Measurements from ENCODE around the gene SUSD4. TPM values are rescaled to one million over a fixed set of nuclear protein-coding genes. Genes with fewer than 3 reads are reported as not detected.
A peak's percentile ranks its signal among the peaks of the same experiment; 100 is the strongest.

Gene SUSD4
- total RNA-seq, 1 donor from 2014 or later, result 2.0 TPM

GRCh38 chr1:223189903-223190724, 173.9 kb downstream of the SUSD4 start:
- DNase-seq (ENCODE audit: low read depth), result peak; percentile 90

- no peak for DNase-seq (ENCODE audit: low read depth)
These were observed 174.5 kb downstream of the SUSD4 start for GRCh38 chr1:223189525-223189902.

GRCh38 chr1:223188618-223189356, 175.2 kb downstream of the SUSD4 start:
- DNase-seq (ENCODE audit: low read depth), result no peak

- no peak for DNase-seq (ENCODE audit: low read depth)
These were observed 177.2 kb downstream of the SUSD4 start for GRCh38 chr1:223186800-223187199.

- no peak for DNase-seq (ENCODE audit: low read depth)
These were observed 180.6 kb downstream of the SUSD4 start for GRCh38 chr1:223183268-223183862.

GRCh38 chr1:223180731-223181321, 183.2 kb downstream of the SUSD4 start:
- no peak for DNase-seq (ENCODE audit: low read depth)

GRCh38 chr1:223179786-223180185, 184.2 kb downstream of the SUSD4 start:
- DNase-seq (ENCODE audit: low read depth), result no peak

- no peak for DNase-seq (ENCODE audit: low read depth)
These were observed 184.7 kb downstream of the SUSD4 start for GRCh38 chr1:223179280-223179679.

- DNase-seq (ENCODE audit: low read depth), result no peak
These were observed 186.3 kb downstream of the SUSD4 start for GRCh38 chr1:223177681-223178080.

GRCh38 chr1:223176437-223176836, 187.5 kb downstream of the SUSD4 start:
- DNase-seq (ENCODE audit: low read depth), result no peak

GRCh38 chr1:223175633-223176032, 188.3 kb downstream of the SUSD4 start:
- no peak for DNase-seq (ENCODE audit: low read depth)

GRCh38 chr1:223175032-223175431, 188.9 kb downstream of the SUSD4 start:
- DNase-seq (ENCODE audit: low read depth), result no peak

Other genes with a start within 250 kb of the SUSD4 start
- 0.75 and 2.3 TPM in 2 replicates for gene TLR5, start 220.9 kb downstream of the SUSD4 start, total RNA-seq
- gene CCDC185, start 29.2 kb upstream of the SUSD4 start, total RNA-seq, result not detected in 2 replicates

All from myocyte (in vitro differentiated cells).